GM23338 (cell line): ENCODE data around the gene CNOT10. TPM values are rescaled to one million over a fixed set of nuclear protein-coding genes. Genes with fewer than 3 reads are reported as not detected.

Experiments
- ATAC-seq: fragments of 200-7000 bp; cut with Tn5 transposase; 3 replicates; pipeline ENCODE4 v1.9.1; 2020
- DNase-seq: peaks from one replicate; pipeline ENCODE4 v3.0.0-alpha.2; 2015; ENCODE audit warnings: low spot score
- H2AFZ ChIP-seq: fragments of 200-600 bp; sonication (generic); 2 replicates; pipeline ENCODE4 v1.8.0; 2016; ENCODE audit warnings: antibody characterized with exemption, mild to moderate bottlenecking, moderate library complexity
- H3F3A ChIP-seq: fragments of 200-600 bp; sonication (generic); replicated peaks from 2 replicates; pipeline ENCODE4 v1.8.0; 2017; ENCODE audit warnings: antibody characterized with exemption, mixed run types, low read depth
- H3K27ac ChIP-seq: fragments of 200-600 bp; sonication (generic); 2 replicates; pipeline ENCODE4 v1.6.1; 2016; ENCODE audit warnings: low read depth
- H3K27me3 ChIP-seq: fragments of 200-600 bp; sonication (generic); 2 replicates; pipeline ENCODE4 v1.8.0; 2016; ENCODE audit warnings: mild to moderate bottlenecking, mixed run types, moderate library complexity; ENCODE audit not compliant: insufficient read depth
- H3K36me3 ChIP-seq: fragments of 200-600 bp; sonication (generic); 2 replicates; pipeline ENCODE4 v1.8.0; 2016; ENCODE audit warnings: mild to moderate bottlenecking; ENCODE audit not compliant: insufficient read depth
- H3K4me1 ChIP-seq: fragments of 200-600 bp; sonication (generic); 2 replicates; pipeline ENCODE4 v1.8.0; 2016; ENCODE audit warnings: mild to moderate bottlenecking, moderate library complexity; ENCODE audit not compliant: insufficient read depth
- H3K4me2 ChIP-seq: fragments of 200-600 bp; sonication (generic); 2 replicates; pipeline ENCODE4 v1.7.1; 2017; ENCODE audit warnings: mixed run types
- H3K4me3 ChIP-seq: fragments of 200-600 bp; sonication (generic); 2 replicates; pipeline ENCODE4 v1.6.1; 2016; ENCODE audit warnings: mixed run types
- H3K79me2 ChIP-seq: fragments of 200-600 bp; sonication (generic); replicated peaks from 2 replicates; pipeline ENCODE4 v1.8.0; 2017; ENCODE audit warnings: mild to moderate bottlenecking; ENCODE audit not compliant: insufficient read depth
- H3K9me2 ChIP-seq: fragments of 200-600 bp; sonication (generic); 2 replicates; pipeline ENCODE4 v1.8.0; 2017; ENCODE audit not compliant: insufficient read depth
- H4K20me1 ChIP-seq: fragments of 200-600 bp; sonication (generic); replicated peaks from 2 replicates; pipeline ENCODE4 v1.8.0; 2017; ENCODE audit warnings: mild to moderate bottlenecking; ENCODE audit not compliant: insufficient read depth
- H3K27ac Mint-ChIP-seq: 2 replicates; pipeline ENCODE4 v1.8.0; 2020; ENCODE audit warnings: inconsistent platforms, mild to moderate bottlenecking, moderate library complexity, mixed read lengths
- H3K27me3 Mint-ChIP-seq: 3 replicates; pipeline ENCODE4 v1.8.0; 2022; ENCODE audit warnings: low read depth, mild to moderate bottlenecking, moderate library complexity, mixed read lengths, inconsistent platforms; ENCODE audit not compliant: insufficient read depth, poor library complexity
- H3K36me3 Mint-ChIP-seq: 3 replicates; pipeline ENCODE4 v1.8.0; 2021; ENCODE audit warnings: low read depth, mild to moderate bottlenecking, inconsistent platforms, moderate library complexity, mixed read lengths
- H3K4me1 Mint-ChIP-seq: 3 replicates; pipeline ENCODE4 v1.8.0; 2020; ENCODE audit warnings: mild to moderate bottlenecking, inconsistent platforms, mixed read lengths
- H3K4me3 Mint-ChIP-seq: 3 replicates; pipeline ENCODE4 v1.8.0; 2021; ENCODE audit warnings: moderate library complexity, mild to moderate bottlenecking, inconsistent platforms, mixed read lengths
- H3K9me3 Mint-ChIP-seq: 3 replicates; pipeline ENCODE4 v1.8.0; 2020; ENCODE audit warnings: moderate library complexity, mild to moderate bottlenecking, inconsistent platforms, mixed read lengths
- CREB1 ChIP-seq: fragments of 250-450 bp; sonication (Bioruptor Pico); IDR thresholded peaks from 2 replicates; pipeline ENCODE4 v1.5.0; 2020; ENCODE audit warnings: low read depth, mild to moderate bottlenecking, moderate library complexity
- EZH2 ChIP-seq: fragments of 200-600 bp; sonication (generic); IDR thresholded peaks from one replicate; pipeline ENCODE4 v1.8.0; 2017; ENCODE audit warnings: antibody characterized with exemption, mild to moderate bottlenecking, low read depth; ENCODE audit not compliant: unreplicated experiment
- JUNB ChIP-seq: IDR thresholded peaks from one replicate; pipeline ENCODE4 v1.6.1; 2016; ENCODE audit warnings: antibody characterized with exemption; ENCODE audit not compliant: unreplicated experiment
- NANOG ChIP-seq: IDR thresholded peaks from 2 replicates; pipeline ENCODE4 v1.6.1; 2016; ENCODE audit warnings: antibody characterized with exemption, borderline replicate concordance
- POLR2AphosphoS5 ChIP-seq: IDR thresholded peaks from 2 replicates; pipeline ENCODE4 v1.6.1; 2016; ENCODE audit warnings: antibody characterized with exemption, low read depth
- ZNF114 ChIP-seq: fragments of 250-450 bp; sonication (Bioruptor Pico); IDR thresholded peaks from 2 replicates; pipeline ENCODE4 v1.5.0; 2020; ENCODE audit warnings: mild to moderate bottlenecking, moderate library complexity
- ZNF331 ChIP-seq: fragments of 250-450 bp; sonication (Bioruptor Pico); IDR thresholded peaks from 2 replicates; pipeline ENCODE4 v1.5.0; 2020; ENCODE audit warnings: low read depth, mild to moderate bottlenecking, moderate library complexity
- polyA plus RNA-seq: library from polyadenylated mRNA; unstranded; fragments of >200 nt; fragmentation: Nextera tagmentation; extraction: Ambion mirVana; gene quantifications from 2 replicates; pipeline ENCODE4 v1.2.1, GENCODE V29; 2016
- total RNA-seq: library from RNA; depleted of rRNA; stranded (reverse); fragments of >200 nt; shearing (Covaris generic); gene quantifications from 2 replicates; pipeline ENCODE4 v1.2.3, GENCODE V29; 2014
- TF ChIP-seq, protein P1 (sequence below): fragments of 250-450 bp; sonication (Bioruptor Pico); IDR thresholded peaks from 2 replicates; pipeline ENCODE4 v1.5.0; 2020; ENCODE audit warnings: mild to moderate bottlenecking, moderate library complexity
- TF ChIP-seq, protein P2 (sequence below), 2 experiments: fragments of 200-600 bp in 1 of 2; sonication (generic) in 1 of 2; conservative IDR thresholded peaks; 2 replicates each; pipeline versions ENCODE4 v1.5.1 to v1.6.1; 2016 to 2017; ENCODE audit warnings: antibody characterized with exemption in 2 of 2, low read depth in 2 of 2, mild to moderate bottlenecking in 2 of 2, moderate library complexity in 1 of 2

CNOT10 gene
- total and polyA plus RNA-seq, 2 experiments from 2014 or later = 27.2 to 46.9 TPM

DNA sequence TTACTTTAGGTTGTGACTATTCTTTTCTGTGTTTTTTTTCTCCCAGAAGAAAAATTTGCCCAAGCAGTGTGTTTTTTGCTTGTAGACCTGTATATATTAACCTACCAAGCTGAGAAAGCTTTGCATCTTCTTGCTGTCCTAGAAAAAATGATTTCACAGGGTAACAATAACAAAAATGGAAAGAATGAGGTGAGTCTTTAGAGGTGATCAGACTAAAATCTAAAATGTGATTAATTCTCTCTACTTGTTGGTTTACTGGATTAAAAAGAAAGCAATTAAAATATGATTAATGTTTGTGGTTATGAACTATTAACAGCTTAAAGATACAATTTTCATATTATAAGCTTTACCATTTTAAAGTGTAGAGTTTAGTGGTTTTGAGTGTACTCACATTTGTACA is 28.2 kb downstream of the CNOT10 start:
- Mint-ChIP-seq H3K9me3 (no peaks in the 10 kb centered on the region), H3K27ac (no peak overlapping the region), H3K27me3 (no peaks in the 10 kb centered on the region), H3K4me3 (no peak overlapping the region), H3K36me3 (peaks cover 50% of the 10 kb centered on the region), H3K4me1 (no peaks in the 10 kb centered on the region)
- ATAC-seq = no peak
- Histone ChIP-seq H2AFZ (no peak overlapping the region), H3K4me2 (no peak overlapping the region), H4K20me1 (no peaks in the 10 kb centered on the region), H3F3A (no peaks in the 10 kb centered on the region), H3K9me2 (no peaks in the 10 kb centered on the region), H3K36me3 (peaks cover 36% of the 10 kb centered on the region; the same call in 1 of the 2 replicates), H3K4me3 (no peak overlapping the region), H3K4me1 (no peaks in the 10 kb centered on the region), H3K27me3 (no peaks in the 10 kb centered on the region), H3K79me2 (no peaks in the 10 kb centered on the region), H3K27ac (no peak overlapping the region)
- DNase-seq = no peak
- TF ChIP-seq NANOG (no peak), CREB1 (no peak), JUNB (no peak), ZNF114 (CRISPR knock-in tag) (no peak), ZNF331 (no peak), EZH2 (no peak), POLR2AphosphoS5 (no peak)
- TF ChIP-seq, protein P1, sequence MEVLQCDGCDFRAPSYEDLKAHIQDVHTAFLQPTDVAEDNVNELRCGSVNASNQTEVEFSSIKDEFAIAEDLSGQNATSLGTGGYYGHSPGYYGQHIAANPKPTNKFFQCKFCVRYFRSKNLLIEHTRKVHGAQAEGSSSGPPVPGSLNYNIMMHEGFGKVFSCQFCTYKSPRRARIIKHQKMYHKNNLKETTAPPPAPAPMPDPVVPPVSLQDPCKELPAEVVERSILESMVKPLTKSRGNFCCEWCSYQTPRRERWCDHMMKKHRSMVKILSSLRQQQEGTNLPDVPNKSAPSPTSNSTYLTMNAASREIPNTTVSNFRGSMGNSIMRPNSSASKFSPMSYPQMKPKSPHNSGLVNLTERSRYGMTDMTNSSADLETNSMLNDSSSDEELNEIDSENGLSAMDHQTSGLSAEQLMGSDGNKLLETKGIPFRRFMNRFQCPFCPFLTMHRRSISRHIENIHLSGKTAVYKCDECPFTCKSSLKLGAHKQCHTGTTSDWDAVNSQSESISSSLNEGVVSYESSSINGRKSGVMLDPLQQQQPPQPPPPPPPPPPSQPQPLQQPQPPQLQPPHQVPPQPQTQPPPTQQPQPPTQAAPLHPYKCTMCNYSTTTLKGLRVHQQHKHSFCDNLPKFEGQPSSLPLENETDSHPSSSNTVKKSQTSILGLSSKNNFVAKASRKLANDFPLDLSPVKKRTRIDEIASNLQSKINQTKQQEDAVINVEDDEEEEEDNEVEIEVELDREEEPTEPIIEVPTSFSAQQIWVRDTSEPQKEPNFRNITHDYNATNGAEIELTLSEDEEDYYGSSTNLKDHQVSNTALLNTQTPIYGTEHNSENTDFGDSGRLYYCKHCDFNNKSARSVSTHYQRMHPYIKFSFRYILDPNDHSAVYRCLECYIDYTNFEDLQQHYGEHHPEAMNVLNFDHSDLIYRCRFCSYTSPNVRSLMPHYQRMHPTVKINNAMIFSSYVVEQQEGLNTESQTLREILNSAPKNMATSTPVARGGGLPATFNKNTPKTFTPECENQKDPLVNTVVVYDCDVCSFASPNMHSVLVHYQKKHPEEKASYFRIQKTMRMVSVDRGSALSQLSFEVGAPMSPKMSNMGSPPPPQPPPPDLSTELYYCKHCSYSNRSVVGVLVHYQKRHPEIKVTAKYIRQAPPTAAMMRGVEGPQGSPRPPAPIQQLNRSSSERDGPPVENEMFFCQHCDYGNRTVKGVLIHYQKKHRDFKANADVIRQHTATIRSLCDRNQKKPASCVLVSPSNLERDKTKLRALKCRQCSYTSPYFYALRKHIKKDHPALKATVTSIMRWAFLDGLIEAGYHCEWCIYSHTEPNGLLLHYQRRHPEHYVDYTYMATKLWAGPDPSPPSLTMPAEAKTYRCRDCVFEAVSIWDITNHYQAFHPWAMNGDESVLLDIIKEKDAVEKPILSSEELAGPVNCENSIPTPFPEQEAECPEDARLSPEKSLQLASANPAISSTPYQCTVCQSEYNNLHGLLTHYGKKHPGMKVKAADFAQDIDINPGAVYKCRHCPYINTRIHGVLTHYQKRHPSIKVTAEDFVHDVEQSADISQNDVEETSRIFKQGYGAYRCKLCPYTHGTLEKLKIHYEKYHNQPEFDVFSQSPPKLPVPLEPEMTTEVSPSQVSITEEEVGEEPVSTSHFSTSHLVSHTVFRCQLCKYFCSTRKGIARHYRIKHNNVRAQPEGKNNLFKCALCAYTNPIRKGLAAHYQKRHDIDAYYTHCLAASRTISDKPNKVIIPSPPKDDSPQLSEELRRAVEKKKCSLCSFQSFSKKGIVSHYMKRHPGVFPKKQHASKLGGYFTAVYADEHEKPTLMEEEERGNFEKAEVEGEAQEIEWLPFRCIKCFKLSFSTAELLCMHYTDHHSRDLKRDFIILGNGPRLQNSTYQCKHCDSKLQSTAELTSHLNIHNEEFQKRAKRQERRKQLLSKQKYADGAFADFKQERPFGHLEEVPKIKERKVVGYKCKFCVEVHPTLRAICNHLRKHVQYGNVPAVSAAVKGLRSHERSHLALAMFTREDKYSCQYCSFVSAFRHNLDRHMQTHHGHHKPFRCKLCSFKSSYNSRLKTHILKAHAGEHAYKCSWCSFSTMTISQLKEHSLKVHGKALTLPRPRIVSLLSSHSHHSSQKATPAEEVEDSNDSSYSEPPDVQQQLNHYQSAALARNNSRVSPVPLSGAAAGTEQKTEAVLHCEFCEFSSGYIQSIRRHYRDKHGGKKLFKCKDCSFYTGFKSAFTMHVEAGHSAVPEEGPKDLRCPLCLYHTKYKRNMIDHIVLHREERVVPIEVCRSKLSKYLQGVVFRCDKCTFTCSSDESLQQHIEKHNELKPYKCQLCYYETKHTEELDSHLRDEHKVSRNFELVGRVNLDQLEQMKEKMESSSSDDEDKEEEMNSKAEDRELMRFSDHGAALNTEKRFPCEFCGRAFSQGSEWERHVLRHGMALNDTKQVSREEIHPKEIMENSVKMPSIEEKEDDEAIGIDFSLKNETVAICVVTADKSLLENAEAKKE (CRISPR knock-in tag) = no peak

DNA sequence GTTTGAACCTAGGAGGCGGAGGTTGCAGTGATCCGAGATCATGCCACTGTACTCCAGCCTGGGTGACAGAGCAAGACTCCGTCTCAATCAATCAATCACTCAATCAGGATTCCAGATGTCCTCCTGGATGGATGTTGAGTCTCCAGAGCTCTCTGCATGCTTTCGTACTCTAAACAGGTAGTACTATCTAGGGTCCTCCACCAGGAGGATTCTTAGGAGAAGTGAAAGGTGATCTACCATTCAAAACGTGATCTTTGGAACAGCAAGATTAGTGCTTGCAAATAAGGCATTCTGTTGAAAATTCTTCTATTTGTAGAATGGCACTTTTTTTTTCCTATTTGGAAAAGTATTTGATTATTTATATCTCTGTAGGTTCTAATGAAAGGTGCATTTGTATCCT is 34.3 kb downstream of the CNOT10 start:
- no peaks in the 10 kb centered on the region for H3K4me1 ChIP-seq
- H3K4me2 ChIP-seq = no peak overlapping the region
- H4K20me1 ChIP-seq = no peaks in the 10 kb centered on the region; the same call in 1 of the 2 replicates
- ATAC-seq (peak; percentile 79), DNase-seq (peak; percentile 61)
- TF ChIP-seq, protein P2, sequence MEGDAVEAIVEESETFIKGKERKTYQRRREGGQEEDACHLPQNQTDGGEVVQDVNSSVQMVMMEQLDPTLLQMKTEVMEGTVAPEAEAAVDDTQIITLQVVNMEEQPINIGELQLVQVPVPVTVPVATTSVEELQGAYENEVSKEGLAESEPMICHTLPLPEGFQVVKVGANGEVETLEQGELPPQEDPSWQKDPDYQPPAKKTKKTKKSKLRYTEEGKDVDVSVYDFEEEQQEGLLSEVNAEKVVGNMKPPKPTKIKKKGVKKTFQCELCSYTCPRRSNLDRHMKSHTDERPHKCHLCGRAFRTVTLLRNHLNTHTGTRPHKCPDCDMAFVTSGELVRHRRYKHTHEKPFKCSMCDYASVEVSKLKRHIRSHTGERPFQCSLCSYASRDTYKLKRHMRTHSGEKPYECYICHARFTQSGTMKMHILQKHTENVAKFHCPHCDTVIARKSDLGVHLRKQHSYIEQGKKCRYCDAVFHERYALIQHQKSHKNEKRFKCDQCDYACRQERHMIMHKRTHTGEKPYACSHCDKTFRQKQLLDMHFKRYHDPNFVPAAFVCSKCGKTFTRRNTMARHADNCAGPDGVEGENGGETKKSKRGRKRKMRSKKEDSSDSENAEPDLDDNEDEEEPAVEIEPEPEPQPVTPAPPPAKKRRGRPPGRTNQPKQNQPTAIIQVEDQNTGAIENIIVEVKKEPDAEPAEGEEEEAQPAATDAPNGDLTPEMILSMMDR (conservative IDR thresholded peaks at IDR 0.05; ENCODE audit: low read depth in 2 of 2) = peak in 1 of 2 experiments; percentile 36; a peak in 1 of 4 replicates
- TF ChIP-seq EZH2 = no peak
- Mint-ChIP-seq H3K27me3 (no peaks in the 10 kb centered on the region), H3K36me3 (peaks cover 38% of the 10 kb centered on the region), H3K9me3 (no peaks in the 10 kb centered on the region; the same call in 2 of the 3 replicates), H3K4me1 (no peaks in the 10 kb centered on the region), H3K27ac (no peak overlapping the region), H3K4me3 (no peak overlapping the region)
- no peaks in the 10 kb centered on the region for H3K9me2 ChIP-seq
- H3K36me3 ChIP-seq = peaks cover 31% of the 10 kb centered on the region; the same call in 1 of the 2 replicates
- no peaks in the 10 kb centered on the region for H3K27me3 ChIP-seq
- H2AFZ ChIP-seq = no peak overlapping the region
- no peaks in the 10 kb centered on the region for H3F3A ChIP-seq
- H3K79me2 ChIP-seq = no peaks in the 10 kb centered on the region
- H3K4me3 ChIP-seq = no peak overlapping the region
- no peak overlapping the region for H3K27ac ChIP-seq
